C4-2B (cell line): Measurements from ENCODE around the gene RRH.

Source experiments
- H3K27ac ChIP-seq: fragments of 450-650 bp; 2 replicates; pipeline ENCODE4 v1.5.1; 2017
- CTCF ChIP-seq: fragments of 450-650 bp; conservative IDR thresholded peaks from 2 replicates; pipeline ENCODE4 v1.5.1; 2017; ENCODE audit warnings: mild to moderate bottlenecking
- ZFX ChIP-seq: fragments of 450-650 bp; IDR thresholded peaks from 2 replicates; pipeline ENCODE4 v1.6.1; 2017

Gene RRH

GRCh38 chr4:109801895-109802319 lies 25.9 kb upstream of the RRH start, which contains the start of gene CFI:
CFI (minus strand) TSS chr4:109801999; CDS start chr4:109801971, 28 bp downstream.
- no peak within 1 kb of the TSS for H3K27ac ChIP-seq

DNA sequence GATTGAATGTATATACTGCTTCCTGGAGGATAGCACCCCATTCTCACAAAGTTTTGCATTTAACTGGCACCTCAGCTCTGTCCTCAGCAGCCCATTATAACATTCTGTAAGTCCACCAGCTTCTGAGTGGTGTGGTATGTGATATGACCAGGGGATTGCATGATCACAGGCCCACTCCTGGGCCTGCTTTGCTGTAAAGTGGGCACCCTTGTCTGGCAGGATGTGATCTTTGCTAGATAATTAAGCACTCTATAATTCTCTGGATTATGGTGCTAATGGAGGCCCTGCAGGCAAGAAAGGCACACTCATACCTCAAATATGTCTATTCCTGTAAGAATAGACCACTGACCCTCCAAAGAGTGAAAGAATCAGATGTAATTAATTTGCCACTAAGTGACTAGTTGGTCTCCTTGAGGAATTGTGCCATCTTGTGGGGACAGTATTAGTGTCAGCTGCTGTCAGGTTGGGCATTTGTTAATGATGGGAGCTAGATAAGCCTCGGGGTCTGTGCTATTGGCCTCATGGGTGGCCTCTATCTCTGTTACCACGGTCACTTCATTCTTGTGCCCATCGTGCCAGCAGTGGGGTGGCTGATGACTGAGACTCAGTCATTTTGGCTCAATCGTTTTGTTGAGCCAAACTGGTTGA lies 23.7 kb upstream of the RRH start:
- TF ChIP-seq CTCF (peak; percentile 57), ZFX (no peak)
- H3K27ac ChIP-seq: no peak overlapping the region

More at GRCh38 chr4:109801895-109802319, 25.9 kb upstream of the RRH start, which contains the start of gene CFI:
- TF ChIP-seq CTCF: no peak
- TF ChIP-seq ZFX: no peak

DNA sequence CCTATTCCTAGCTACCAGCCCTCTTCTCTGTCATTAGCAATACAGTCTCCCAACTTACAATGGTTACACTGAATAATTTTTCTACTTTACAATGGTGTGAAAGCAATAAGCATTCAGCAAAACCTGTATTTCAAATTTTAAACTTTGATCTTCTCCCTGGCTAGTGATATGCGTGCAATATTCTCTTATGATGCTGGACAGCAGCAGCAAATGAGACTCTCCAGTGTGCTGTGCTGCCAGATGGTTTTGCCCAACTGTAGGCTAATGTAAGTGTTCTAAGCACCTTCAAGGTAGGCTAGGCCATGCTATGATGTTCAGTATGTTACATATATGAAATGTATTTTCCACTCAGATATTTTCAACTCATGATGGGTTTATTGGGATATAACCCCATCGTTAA lies 18.1 kb upstream of the RRH start:
- TF ChIP-seq ZFX (no peak), CTCF (no peak)
- H3K27ac ChIP-seq: no peak overlapping the region

GRCh38 chr4:109810552-109811387 lies 17.0 kb upstream of the RRH start:
- no peak overlapping the region for H3K27ac ChIP-seq
- TF ChIP-seq CTCF: no peak
- TF ChIP-seq ZFX: no peak

DNA sequence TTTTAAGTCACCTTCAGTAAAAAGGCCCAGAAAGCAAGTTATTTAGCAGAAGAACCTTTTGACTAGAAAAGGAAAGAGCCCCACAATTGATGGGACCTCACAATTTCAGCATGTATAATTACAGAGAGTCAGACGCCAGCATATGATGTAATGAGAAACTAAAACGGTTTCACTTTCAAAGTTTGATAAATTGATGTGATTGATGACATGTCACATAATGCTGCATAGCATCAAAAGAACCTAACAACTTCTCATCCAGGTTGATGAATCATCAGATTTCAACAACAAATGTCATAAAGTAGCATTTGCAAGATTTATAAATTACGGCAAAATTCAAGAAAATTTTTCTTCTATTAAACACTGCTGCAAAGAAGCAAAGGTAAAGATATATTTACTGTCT lies 16.1 kb upstream of the RRH start:
- H3K27ac ChIP-seq: no peak overlapping the region
- TF ChIP-seq ZFX (no peak), CTCF (no peak)

- TF ChIP-seq ZFX (peak; percentile 27; the same call in 1 of the 2 replicates), CTCF (no peak)
- peak within 1 kb of the TSS; percentile 70 for H3K27ac ChIP-seq
Measured at GRCh38 chr4:109815151-109816081, 12.4 kb upstream of the RRH start, which contains the start of gene GAR1. GAR1 (plus strand) TSS chr4:109815762; CDS start chr4:109816165, 403 bp downstream.
